Germinal center (tissue), 1 donor: ENCODE data around the gene SNX2.
"Not testable (repeated sequence)": the region's sequence is repeated elsewhere in the genome, so short reads cannot be mapped to it uniquely, and the experiment has no call there.

ENCODE experiments used
- DNase-seq: peaks from one replicate; pipeline ENCODE4 v3.0.0; 2012; ENCODE audit warnings: mixed read lengths, low spot score

Gene SNX2, protein sequence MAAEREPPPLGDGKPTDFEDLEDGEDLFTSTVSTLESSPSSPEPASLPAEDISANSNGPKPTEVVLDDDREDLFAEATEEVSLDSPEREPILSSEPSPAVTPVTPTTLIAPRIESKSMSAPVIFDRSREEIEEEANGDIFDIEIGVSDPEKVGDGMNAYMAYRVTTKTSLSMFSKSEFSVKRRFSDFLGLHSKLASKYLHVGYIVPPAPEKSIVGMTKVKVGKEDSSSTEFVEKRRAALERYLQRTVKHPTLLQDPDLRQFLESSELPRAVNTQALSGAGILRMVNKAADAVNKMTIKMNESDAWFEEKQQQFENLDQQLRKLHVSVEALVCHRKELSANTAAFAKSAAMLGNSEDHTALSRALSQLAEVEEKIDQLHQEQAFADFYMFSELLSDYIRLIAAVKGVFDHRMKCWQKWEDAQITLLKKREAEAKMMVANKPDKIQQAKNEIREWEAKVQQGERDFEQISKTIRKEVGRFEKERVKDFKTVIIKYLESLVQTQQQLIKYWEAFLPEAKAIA

GRCh38 chr5:122774861-122775549, at the start of gene SNX2:
Gene SNX2 (plus strand): TSS chr5:122775080. CDS start chr5:122775104, 24 bp downstream.
- peak; percentile 87 for DNase-seq

GRCh38 chr5:122727112-122727541, 47.8 kb upstream of the SNX2 start:
- no peak for DNase-seq

- DNase-seq = no peak
Observed at GRCh38 chr5:122730037-122730436, 44.8 kb upstream of the SNX2 start.

GRCh38 chr5:122730456-122730855, 44.4 kb upstream of the SNX2 start:
- DNase-seq = no peak

- DNase-seq = no peak
Observed at GRCh38 chr5:122736086-122736845, 38.6 kb upstream of the SNX2 start.

GRCh38 chr5:122738088-122738487, 36.8 kb upstream of the SNX2 start:
- no peak for DNase-seq

GRCh38 chr5:122741681-122742080, 33.2 kb upstream of the SNX2 start:
- no peak for DNase-seq

DNA sequence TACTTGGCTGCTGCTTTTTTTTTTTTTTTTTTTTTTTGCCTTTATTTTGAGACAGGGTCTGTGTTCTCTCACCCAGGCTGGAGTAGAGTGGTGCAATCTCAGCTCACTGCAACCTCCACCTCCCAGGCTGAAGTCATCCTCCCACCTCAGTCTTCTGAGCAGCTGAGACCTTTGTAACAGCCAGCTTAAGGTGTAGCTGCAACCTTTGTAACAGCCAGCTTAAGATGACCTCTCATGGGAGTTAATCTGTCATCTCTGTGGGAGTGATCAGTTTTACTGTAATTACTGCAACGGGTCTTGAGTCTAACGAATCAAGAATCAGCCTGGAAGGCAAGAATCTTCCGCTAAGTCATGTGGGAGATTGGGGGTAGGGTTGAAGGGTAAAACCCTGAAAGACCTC, 31.6 kb upstream of the SNX2 start:
- no peak for DNase-seq

GRCh38 chr5:122745597-122745996, 29.3 kb upstream of the SNX2 start:
- DNase-seq = no peak

GRCh38 chr5:122749886-122750285, 25.0 kb upstream of the SNX2 start:
- DNase-seq = no peak

DNA sequence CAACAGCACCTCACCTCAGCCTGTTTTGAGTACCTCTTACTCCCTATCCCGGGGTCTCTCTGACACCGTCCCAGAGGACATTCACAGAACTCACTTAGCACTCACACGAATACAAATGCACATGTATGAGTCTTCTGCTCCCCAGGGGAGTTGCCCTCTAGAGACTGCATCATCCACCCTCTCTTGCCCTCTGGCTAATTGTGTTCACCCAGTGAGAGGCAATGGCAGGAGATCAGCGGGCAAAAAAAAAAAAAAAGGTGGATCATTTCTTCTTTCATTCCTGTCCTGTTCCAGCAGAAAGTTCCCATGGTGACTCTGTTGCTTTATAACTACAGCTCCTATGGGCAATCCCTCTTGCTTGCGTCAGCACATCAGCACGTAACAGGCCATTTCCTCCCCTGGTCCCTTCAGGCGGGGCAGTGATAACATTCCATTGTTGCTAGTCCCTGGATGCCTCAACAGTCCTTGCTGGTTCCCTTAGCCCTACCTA, 23.5 kb upstream of the SNX2 start:
- no peak for DNase-seq

GRCh38 chr5:122753500-122753899, 21.4 kb upstream of the SNX2 start:
- no peak for DNase-seq

DNA sequence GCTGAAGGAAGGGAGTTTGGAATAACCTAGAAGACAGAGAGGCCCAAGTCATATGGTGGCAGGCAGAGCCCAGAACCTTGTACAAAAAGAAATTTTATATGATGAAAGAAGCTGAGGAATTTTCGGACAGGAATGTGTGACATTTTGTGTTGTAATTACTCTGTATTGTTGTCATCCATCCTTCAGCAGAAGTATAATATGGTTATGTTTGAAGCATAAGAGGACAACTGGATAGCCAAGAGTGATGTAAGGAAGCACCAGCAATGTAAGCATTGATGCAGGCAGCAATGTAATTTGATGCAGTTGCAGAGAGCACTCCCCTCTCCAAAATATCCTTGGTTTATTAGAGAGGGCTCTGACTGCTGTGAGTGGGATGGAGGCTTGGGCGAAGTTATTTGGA, 19.1 kb upstream of the SNX2 start:
- no peak for DNase-seq

- peak; percentile 8 for DNase-seq
Observed at GRCh38 chr5:122756264-122756911, 18.5 kb upstream of the SNX2 start.

GRCh38 chr5:122757285-122757684, 17.6 kb upstream of the SNX2 start:
- no peak for DNase-seq

GRCh38 chr5:122759241-122760070, 15.4 kb upstream of the SNX2 start:
- DNase-seq = no peak

DNA sequence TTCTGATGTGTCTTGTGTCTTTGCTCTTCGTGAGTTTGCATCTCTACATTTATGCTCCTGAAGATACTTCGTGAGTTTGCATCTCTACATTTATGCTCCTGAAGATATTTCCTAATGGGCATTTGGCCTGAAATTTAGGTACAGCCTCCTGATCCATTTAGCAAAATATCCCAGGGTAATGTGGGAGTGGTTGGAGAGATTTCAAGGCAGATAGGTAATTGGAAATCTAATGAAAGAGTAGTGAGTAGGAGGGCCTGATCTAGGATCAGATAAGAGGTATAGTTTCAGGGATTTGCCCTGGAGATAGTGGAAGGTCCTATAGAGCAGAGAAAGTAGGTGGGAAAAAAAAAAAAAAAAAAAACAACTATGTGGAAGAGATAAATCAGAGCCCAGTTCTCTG, 14.6 kb upstream of the SNX2 start:
- DNase-seq = no peak

DNA sequence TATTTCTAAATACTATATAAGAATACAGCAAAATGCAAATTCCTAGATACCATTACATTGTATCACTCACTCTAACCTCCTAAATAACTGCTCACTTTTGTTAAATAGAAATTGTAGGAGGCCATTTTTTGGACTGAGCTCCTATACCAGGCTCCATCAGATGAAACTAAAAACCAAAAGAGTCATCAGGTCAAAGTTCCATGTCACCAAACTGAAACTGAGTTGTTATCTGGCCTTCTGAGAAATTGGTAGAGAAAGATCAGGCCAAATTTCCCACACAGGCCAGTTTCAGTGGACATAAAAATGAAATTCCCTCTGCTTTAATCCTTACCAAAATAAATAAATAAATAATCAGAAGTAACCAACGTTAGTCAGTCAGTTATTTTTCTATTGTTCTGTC, 13.8 kb upstream of the SNX2 start:
- DNase-seq = no peak

DNA sequence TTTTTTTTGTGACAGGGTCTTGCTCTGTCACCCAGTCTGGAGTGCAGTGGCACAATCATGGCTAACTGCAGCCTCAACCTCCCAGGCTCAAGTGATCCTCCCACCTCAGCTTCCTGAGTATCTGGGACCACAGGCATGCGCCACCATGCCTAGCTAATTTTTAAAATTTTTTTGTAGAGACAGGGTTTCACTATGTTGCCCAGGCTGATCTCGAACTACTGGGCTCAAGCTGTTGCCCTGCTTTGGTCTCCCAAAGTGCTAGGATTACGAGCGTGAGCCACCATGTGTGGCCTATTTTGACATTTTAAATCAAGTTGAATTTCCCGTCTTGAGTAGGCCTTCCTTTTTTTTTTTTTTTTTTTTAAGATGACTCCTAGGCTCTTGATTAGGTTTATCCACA, 13.0 kb upstream of the SNX2 start:
- not testable (repeated sequence) for DNase-seq

DNA sequence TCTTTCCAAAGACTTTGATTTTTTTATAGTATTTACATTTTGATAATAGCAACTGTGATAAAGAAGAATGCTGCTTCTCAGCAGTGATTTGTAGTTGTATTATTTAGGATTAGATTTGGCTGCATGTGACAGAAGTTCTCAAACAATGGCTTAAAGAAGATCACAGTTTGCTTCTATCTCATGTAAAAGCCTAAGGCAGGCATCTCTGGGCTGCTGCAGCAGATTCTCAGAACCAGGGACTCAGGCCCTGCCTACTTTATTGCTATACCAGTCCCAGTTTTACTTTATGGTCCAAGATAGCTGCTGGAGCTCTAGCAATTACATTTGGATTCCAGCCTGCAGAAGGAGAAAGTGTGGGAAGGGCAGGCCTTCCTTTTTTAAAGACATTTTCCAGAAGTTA, 8.8 kb upstream of the SNX2 start:
- no peak for DNase-seq

GRCh38 chr5:122770477-122770876, 4.4 kb upstream of the SNX2 start:
- no peak for DNase-seq
